ENCODE results near the gene POC1A. TPM values are rescaled to one million over a fixed set of nuclear protein-coding genes. Genes with fewer than 3 reads are reported as not detected.

POC1A gene
- polyA plus RNA-seq, 1 donor from 2014 or later = 1.3 TPM

DNA sequence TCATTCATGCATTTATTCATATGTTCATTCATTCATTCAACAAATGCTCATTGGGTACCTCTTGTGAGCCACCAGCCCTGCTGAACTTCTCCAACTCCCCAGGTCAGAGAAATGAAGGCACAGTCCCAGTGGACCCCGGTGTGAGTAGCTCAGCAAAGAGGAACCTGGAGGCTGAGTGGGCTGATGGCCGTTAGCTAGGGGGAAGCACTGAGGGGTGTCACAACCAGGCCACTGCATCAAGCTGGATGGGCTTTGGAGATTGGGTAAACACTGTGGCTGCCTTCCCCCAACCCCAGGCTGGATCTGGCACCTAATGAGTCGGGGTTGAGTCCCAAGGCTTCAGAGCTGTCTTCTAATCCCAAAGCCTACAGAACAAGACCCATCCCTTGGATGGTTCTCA is 31.6 kb upstream of the POC1A start:
- H3K9me2 ChIP-seq (ENCODE audit: insufficient read depth, low read length) = no peaks in the 10 kb centered on the region
- no peak overlapping the region for H2AFZ ChIP-seq (ENCODE audit: low read depth, low read length)
- no peaks in the 10 kb centered on the region for H3K36me3 ChIP-seq (ENCODE audit: insufficient read depth, low read length)

DNA sequence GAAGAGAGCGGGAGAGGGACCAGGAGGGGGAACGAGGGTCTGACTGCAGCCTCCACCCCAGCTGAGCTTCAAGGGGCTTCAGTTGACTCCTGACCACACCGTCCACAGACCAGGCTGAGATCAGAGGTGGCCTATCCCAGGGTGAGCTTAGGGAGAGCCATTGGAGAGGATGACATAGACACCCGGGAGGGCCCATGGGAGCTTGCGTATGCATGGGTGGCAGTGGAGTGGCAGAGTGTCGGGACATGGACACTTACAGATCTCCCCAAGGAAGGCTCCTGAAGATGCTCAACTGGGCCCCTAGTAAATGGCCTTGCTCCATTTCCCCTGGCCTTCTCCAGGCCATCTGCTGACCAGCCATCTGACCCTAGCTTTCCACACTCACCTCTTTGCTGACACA is 31.1 kb upstream of the POC1A start:
- H4K20me1 ChIP-seq (ENCODE audit: insufficient read depth) = no peaks in the 10 kb centered on the region
- H3K27me3 ChIP-seq (ENCODE audit: insufficient read depth, low read depth, low read length) = no peaks in the 10 kb centered on the region
- no peak overlapping the region for H2AFZ ChIP-seq (ENCODE audit: low read depth, low read length)
- no peak for TF ChIP-seq MXI1 (conservative IDR thresholded peaks at IDR 0.05; ENCODE audit: poor library complexity, severe bottlenecking)
- TF ChIP-seq EP300 (conservative IDR thresholded peaks at IDR 0.05; ENCODE audit: poor library complexity, severe bottlenecking) = no peak
- no peak for TF ChIP-seq TAF1 (IDR thresholded peaks at IDR 0.05; ENCODE audit: low read depth)
- TF ChIP-seq, protein P1, sequence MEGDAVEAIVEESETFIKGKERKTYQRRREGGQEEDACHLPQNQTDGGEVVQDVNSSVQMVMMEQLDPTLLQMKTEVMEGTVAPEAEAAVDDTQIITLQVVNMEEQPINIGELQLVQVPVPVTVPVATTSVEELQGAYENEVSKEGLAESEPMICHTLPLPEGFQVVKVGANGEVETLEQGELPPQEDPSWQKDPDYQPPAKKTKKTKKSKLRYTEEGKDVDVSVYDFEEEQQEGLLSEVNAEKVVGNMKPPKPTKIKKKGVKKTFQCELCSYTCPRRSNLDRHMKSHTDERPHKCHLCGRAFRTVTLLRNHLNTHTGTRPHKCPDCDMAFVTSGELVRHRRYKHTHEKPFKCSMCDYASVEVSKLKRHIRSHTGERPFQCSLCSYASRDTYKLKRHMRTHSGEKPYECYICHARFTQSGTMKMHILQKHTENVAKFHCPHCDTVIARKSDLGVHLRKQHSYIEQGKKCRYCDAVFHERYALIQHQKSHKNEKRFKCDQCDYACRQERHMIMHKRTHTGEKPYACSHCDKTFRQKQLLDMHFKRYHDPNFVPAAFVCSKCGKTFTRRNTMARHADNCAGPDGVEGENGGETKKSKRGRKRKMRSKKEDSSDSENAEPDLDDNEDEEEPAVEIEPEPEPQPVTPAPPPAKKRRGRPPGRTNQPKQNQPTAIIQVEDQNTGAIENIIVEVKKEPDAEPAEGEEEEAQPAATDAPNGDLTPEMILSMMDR (IDR thresholded peaks at IDR 0.05; ENCODE audit: poor library complexity, severe bottlenecking) = no peak
- no peak for TF ChIP-seq POLR2AphosphoS5 (IDR thresholded peaks at IDR 0.05)
- TF ChIP-seq, protein P2, sequence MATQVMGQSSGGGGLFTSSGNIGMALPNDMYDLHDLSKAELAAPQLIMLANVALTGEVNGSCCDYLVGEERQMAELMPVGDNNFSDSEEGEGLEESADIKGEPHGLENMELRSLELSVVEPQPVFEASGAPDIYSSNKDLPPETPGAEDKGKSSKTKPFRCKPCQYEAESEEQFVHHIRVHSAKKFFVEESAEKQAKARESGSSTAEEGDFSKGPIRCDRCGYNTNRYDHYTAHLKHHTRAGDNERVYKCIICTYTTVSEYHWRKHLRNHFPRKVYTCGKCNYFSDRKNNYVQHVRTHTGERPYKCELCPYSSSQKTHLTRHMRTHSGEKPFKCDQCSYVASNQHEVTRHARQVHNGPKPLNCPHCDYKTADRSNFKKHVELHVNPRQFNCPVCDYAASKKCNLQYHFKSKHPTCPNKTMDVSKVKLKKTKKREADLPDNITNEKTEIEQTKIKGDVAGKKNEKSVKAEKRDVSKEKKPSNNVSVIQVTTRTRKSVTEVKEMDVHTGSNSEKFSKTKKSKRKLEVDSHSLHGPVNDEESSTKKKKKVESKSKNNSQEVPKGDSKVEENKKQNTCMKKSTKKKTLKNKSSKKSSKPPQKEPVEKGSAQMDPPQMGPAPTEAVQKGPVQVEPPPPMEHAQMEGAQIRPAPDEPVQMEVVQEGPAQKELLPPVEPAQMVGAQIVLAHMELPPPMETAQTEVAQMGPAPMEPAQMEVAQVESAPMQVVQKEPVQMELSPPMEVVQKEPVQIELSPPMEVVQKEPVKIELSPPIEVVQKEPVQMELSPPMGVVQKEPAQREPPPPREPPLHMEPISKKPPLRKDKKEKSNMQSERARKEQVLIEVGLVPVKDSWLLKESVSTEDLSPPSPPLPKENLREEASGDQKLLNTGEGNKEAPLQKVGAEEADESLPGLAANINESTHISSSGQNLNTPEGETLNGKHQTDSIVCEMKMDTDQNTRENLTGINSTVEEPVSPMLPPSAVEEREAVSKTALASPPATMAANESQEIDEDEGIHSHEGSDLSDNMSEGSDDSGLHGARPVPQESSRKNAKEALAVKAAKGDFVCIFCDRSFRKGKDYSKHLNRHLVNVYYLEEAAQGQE (IDR thresholded peaks at IDR 0.05; ENCODE audit: borderline replicate concordance) = no peak
- no peak for TF ChIP-seq EZH2 (IDR thresholded peaks at IDR 0.05; ENCODE audit: borderline replicate concordance, insufficient read depth, low read length, poor library complexity, severe bottlenecking)
- TF ChIP-seq SMC3 (conservative IDR thresholded peaks at IDR 0.05; ENCODE audit: poor library complexity) = no peak
- no peak for TF ChIP-seq RAD21 (conservative IDR thresholded peaks at IDR 0.05)
- no peaks in the 10 kb centered on the region for H3K79me2 ChIP-seq (replicated peaks; ENCODE audit: insufficient read depth, low read length)
- no peak overlapping the region for H3K4me3 ChIP-seq (ENCODE audit: low read length)
- no peaks in the 10 kb centered on the region for H3K9me2 ChIP-seq (ENCODE audit: insufficient read depth, low read length)
- H3K9me3 ChIP-seq (ENCODE audit: low read length) = no peaks in the 10 kb centered on the region
- no peaks in the 10 kb centered on the region for H3F3A ChIP-seq (ENCODE audit: insufficient read depth, low read length, poor library complexity, severe bottlenecking)
- H3K9ac ChIP-seq (ENCODE audit: low read length) = no peak overlapping the region
- H3K4me2 ChIP-seq (ENCODE audit: low read length) = no peak overlapping the region
- no peaks in the 10 kb centered on the region for H3K36me3 ChIP-seq (ENCODE audit: insufficient read depth, low read length)
- H3K27ac ChIP-seq (ENCODE audit: low read length) = no peak overlapping the region

More for the DNA sequence above, 31.6 kb upstream of the POC1A start:
- Histone ChIP-seq H3K4me2 (ENCODE audit: low read length) (no peak overlapping the region), H3K27ac (ENCODE audit: low read length) (no peak overlapping the region), H4K20me1 (ENCODE audit: insufficient read depth) (no peaks in the 10 kb centered on the region), H3K4me3 (ENCODE audit: low read length) (no peak overlapping the region), H3F3A (ENCODE audit: insufficient read depth, low read length, poor library complexity, severe bottlenecking) (no peaks in the 10 kb centered on the region), H3K27me3 (ENCODE audit: insufficient read depth, low read depth, low read length) (no peaks in the 10 kb centered on the region), H3K9me3 (ENCODE audit: low read length) (no peaks in the 10 kb centered on the region), H3K9ac (ENCODE audit: low read length) (no peak overlapping the region), H3K79me2 (replicated peaks; ENCODE audit: insufficient read depth, low read length) (no peaks in the 10 kb centered on the region)
- no peak for TF ChIP-seq TAF1 (IDR thresholded peaks at IDR 0.05; ENCODE audit: low read depth)
- no peak for TF ChIP-seq SMC3 (conservative IDR thresholded peaks at IDR 0.05; ENCODE audit: poor library complexity)
- no peak for TF ChIP-seq EP300 (conservative IDR thresholded peaks at IDR 0.05; ENCODE audit: poor library complexity, severe bottlenecking)
- TF ChIP-seq, protein P2 (IDR thresholded peaks at IDR 0.05; ENCODE audit: borderline replicate concordance) = no peak
- TF ChIP-seq RAD21 (conservative IDR thresholded peaks at IDR 0.05) = no peak
- TF ChIP-seq, protein P1 (IDR thresholded peaks at IDR 0.05; ENCODE audit: poor library complexity, severe bottlenecking) = no peak
- TF ChIP-seq POLR2AphosphoS5 (IDR thresholded peaks at IDR 0.05) = no peak
- no peak for TF ChIP-seq MXI1 (conservative IDR thresholded peaks at IDR 0.05; ENCODE audit: poor library complexity, severe bottlenecking)
- no peak for TF ChIP-seq EZH2 (IDR thresholded peaks at IDR 0.05; ENCODE audit: borderline replicate concordance, insufficient read depth, low read length, poor library complexity, severe bottlenecking)

All from neural cell (in vitro differentiated cells).